Peyer's patch (tissue), 4 donors: Measurements from ENCODE around the gene LUZP2.

Source experiments
- CTCF ChIP-seq, 6 experiments: fragments of 450-650 bp in 4 of 6; fragments of 200-600 bp in 2 of 6; sonication (generic) in 1 of 6; IDR thresholded peaks; one replicate each; pipeline ENCODE4 v1.5.1; 2017 to 2019; ENCODE audit warnings: antibody characterized with exemption in 6 of 6, mild to moderate bottlenecking in 3 of 6, moderate library complexity in 1 of 6
- POLR2A ChIP-seq, 2 donors: fragments of 450-650 bp; IDR thresholded peaks; one replicate each; pipeline ENCODE4 v1.5.1; 2017; ENCODE audit warnings: antibody characterized with exemption in 2 of 2, mild to moderate bottlenecking in 2 of 2, moderate library complexity in 2 of 2

GRCh38 chr11:24634606-24635160, 137.8 kb downstream of the LUZP2 start:
- TF ChIP-seq CTCF (IDR thresholded peaks at IDR 0.05) (no peak), POLR2A (IDR thresholded peaks at IDR 0.05) (no peak)
